K562 (cell line): Measurements from ENCODE around the gene SDS. TPM values are rescaled to one million over a fixed set of nuclear protein-coding genes. Genes with fewer than 3 reads are reported as not detected.

ENCODE experiments used
- ATAC-seq: fragments of 200-7000 bp; cut with Tn5 transposase; 3 replicates; pipeline ENCODE4 v1.9.1; 2020; ENCODE audit warnings: moderate library complexity
- BruUV-seq: library from RNA; stranded (reverse); fragments of 400-500 nt; replicated peaks from 2 replicates; lab custom pipeline; 2021; lab: Mats Ljungman, UMichigan
- CTCF ChIA-PET: fragments of 300-600 bp; formaldehyde crosslinking; extraction: SDS; loops from one replicate; lab custom pipeline; 2021; ENCODE audit warnings: low intra/inter-chr PET ratio; lab: Yijun Ruan, JAX
- POLR2A ChIA-PET: fragments of 300-600, 350-650 bp; sonication (Branson Sonifier 250); formaldehyde crosslinking; extraction: SDS; loops from one replicate; lab custom pipeline; 2021; ENCODE audit warnings: antibody characterized with exemption, inconsistent platforms; lab: Yijun Ruan, JAX
- DNase-seq, 4 experiments: peaks; one replicate each; pipeline versions ENCODE4 v3.0.0 to v3.0.0-alpha.2; 2011 to 2018; ENCODE audit warnings: low spot score in 3 of 4, mixed read lengths in 3 of 4; ENCODE audit errors: extremely low read depth in 1 of 4
- FAIRE-seq: peaks from 2 replicates; lab custom pipeline; 2011; peaks lifted over from hg19 to GRCh38; lab: Jason Lieb, UNC
- H2AFZ ChIP-seq: 2 replicates; pipeline ENCODE4 v1.6.0; 2011; ENCODE audit warnings: low read depth, low read length, control low read depth, inconsistent platforms
- H3K27ac ChIP-seq: fragments of 200-600 bp; 3 replicates; pipeline ENCODE4 v1.8.0; 2011; ENCODE audit warnings: low read depth, mild to moderate bottlenecking, control low read depth, inconsistent platforms, low read length, moderate library complexity, mixed read lengths; ENCODE audit errors: extremely low read depth
- H3K27me3 ChIP-seq, 2 experiments: fragments of 300-600 bp in 1 of 2; 2 replicates in 1 of 2; 3 replicates in 1 of 2; pipeline versions ENCODE4 v1.6.0 to v1.8.0; 2011; ENCODE audit warnings: inconsistent platforms in 2 of 2, low read length in 2 of 2, mild to moderate bottlenecking in 1 of 2, mixed read lengths in 1 of 2, moderate library complexity in 1 of 2; ENCODE audit not compliant: control insufficient read depth in 2 of 2, insufficient read depth in 2 of 2
- H3K36me3 ChIP-seq: fragments of 300-600 bp; 3 replicates; pipeline ENCODE4 v1.8.0; 2011; ENCODE audit warnings: mild to moderate bottlenecking, low read length, inconsistent platforms; ENCODE audit not compliant: control insufficient read depth, insufficient read depth
- H3K4me1 ChIP-seq, 2 experiments: fragments of 200-600 bp in 1 of 2; replicated peaks in 1 of 2; 2 replicates in 1 of 2; 3 replicates in 1 of 2; pipeline versions ENCODE4 v1.5.1 to v1.8.0; 2011; ENCODE audit warnings: inconsistent platforms in 2 of 2, low read length in 2 of 2, mild to moderate bottlenecking in 1 of 2, mixed read lengths in 1 of 2, moderate library complexity in 1 of 2; ENCODE audit not compliant: control insufficient read depth in 2 of 2, insufficient read depth in 2 of 2
- H3K4me2 ChIP-seq: 2 replicates; pipeline ENCODE4 v1.6.1; 2011; ENCODE audit warnings: low read length, control low read depth, inconsistent platforms, mixed read lengths; ENCODE audit not compliant: insufficient read depth
- H3K4me3 ChIP-seq: fragments of 200-600 bp; sonication (generic), shearing (Covaris generic); 2 replicates; pipeline ENCODE4 v1.5.1; 2016; ENCODE audit warnings: control low read depth, inconsistent platforms
- H3K79me2 ChIP-seq: fragments of 200-600 bp; 3 replicates; pipeline ENCODE4 v1.8.0; 2011; ENCODE audit warnings: low read length, inconsistent platforms; ENCODE audit not compliant: control insufficient read depth, insufficient read depth
- H3K9ac ChIP-seq, 2 experiments: 2 replicates each; pipeline versions ENCODE4 v1.6.0 to v1.6.1; 2011; ENCODE audit warnings: low read depth in 2 of 2, low read length in 2 of 2, control low read depth in 1 of 2, inconsistent platforms in 1 of 2, mild to moderate bottlenecking in 1 of 2, mixed read lengths in 1 of 2; ENCODE audit not compliant: insufficient read depth in 1 of 2
- H3K9me1 ChIP-seq: one replicate; pipeline ENCODE4 v1.6.0; 2011; ENCODE audit warnings: inconsistent platforms, mild to moderate bottlenecking, low read length, moderate library complexity; ENCODE audit not compliant: control insufficient read depth, insufficient read depth
- H3K9me3 ChIP-seq: replicated peaks from 2 replicates; pipeline ENCODE4 v1.5.1; 2011; ENCODE audit warnings: low read depth, low read length, inconsistent platforms; ENCODE audit not compliant: control insufficient read depth, insufficient read depth
- H4K20me1 ChIP-seq: replicated peaks from 2 replicates; pipeline ENCODE4 v1.6.1; 2011; ENCODE audit warnings: low read length, inconsistent platforms, mixed read lengths; ENCODE audit not compliant: control insufficient read depth, insufficient read depth
- HNRNPLL ChIP-seq: fragments of 200-400 bp; formaldehyde crosslinking; IDR thresholded peaks from 2 replicates; pipeline ENCODE4 v1.6.1; 2017; ENCODE audit warnings: low read length, low read depth, mild to moderate bottlenecking; ENCODE audit not compliant: poor library complexity, severe bottlenecking
- NR3C1 ChIP-seq: sonication (generic); formaldehyde crosslinking; IDR thresholded peaks from 2 replicates; pipeline ENCODE4 v1.8.1; 2022; ENCODE audit warnings: missing genetic modification reagents
- RBM14 ChIP-seq: fragments of 200-400 bp; formaldehyde crosslinking; IDR thresholded peaks from 2 replicates; pipeline ENCODE4 v1.6.1; 2018; ENCODE audit warnings: low read depth, mild to moderate bottlenecking, low read length, moderate library complexity, borderline replicate concordance; ENCODE audit not compliant: insufficient read depth
- STAT5B ChIP-seq: fragments of 250-450 bp; sonication (Bioruptor Pico); IDR thresholded peaks from 2 replicates; pipeline ENCODE4 v1.8.0; 2021; ENCODE audit warnings: mild to moderate bottlenecking, inconsistent platforms
- ZBTB7A ChIP-seq: IDR thresholded peaks from 2 replicates; pipeline ENCODE4 v1.6.1; 2011; ENCODE audit warnings: low read depth, mild to moderate bottlenecking, low read length, moderate library complexity, borderline replicate concordance; ENCODE audit not compliant: control insufficient read depth
- ZMIZ1 ChIP-seq, 2 experiments: fragments of 150-350 bp in 1 of 2; IDR thresholded peaks; 2 replicates each; pipeline ENCODE4 v1.6.1; 2012 to 2016; ENCODE audit warnings: low read depth in 2 of 2, low read length in 2 of 2, mild to moderate bottlenecking in 1 of 2, moderate library complexity in 1 of 2
- ZNF239 ChIP-seq: fragments of 250-450 bp; sonication (Bioruptor Pico); IDR thresholded peaks from 2 replicates; pipeline ENCODE4 v1.4.0; 2020; ENCODE audit warnings: mild to moderate bottlenecking
- ZNF324 ChIP-seq: fragments of 250-450 bp; sonication (Bioruptor Pico); IDR thresholded peaks from 2 replicates; pipeline ENCODE4 v1.4.0; 2020; ENCODE audit warnings: mild to moderate bottlenecking
- WGBS: fragments of 100-300 bp; shearing (Covaris generic); methylation state at CpG from one replicate; pipeline ENCODE4 v1.1.6; 2016; ENCODE audit warnings: low coverage, mixed read lengths; ENCODE audit not compliant: insufficient coverage; ENCODE audit errors: missing lambda C conversion rate; 5-methylcytosine and 5-hydroxymethylcytosine counted together
- in situ Hi-C: fragments of 300-500 bp; cut with MboI; formaldehyde crosslinking; loops from 4 replicates; pipeline ENCODE4 v1.15.0; 2018; ENCODE audit warnings: inconsistent platforms, mixed read lengths
- intact Hi-C: fragments of 100-400 bp; cut with micrococcal nuclease; formaldehyde crosslinking; loops from 2 replicates; pipeline ENCODE4 v1.14.2; 2022
- polyA plus RNA-seq, 8 experiments: library from polyadenylated mRNA; depleted of rRNA in 4 of 8; stranded (reverse) in 5 of 8; unstranded in 3 of 8; fragments of >200 nt; fragmentation: Nextera tagmentation in 2 of 8; fragmentation: Illumina TruSeq in 1 of 8; extraction: Ambion mirVana in 2 of 8; extraction: Trizol in 1 of 8; gene quantifications; 2 replicates each; pipeline versions ENCODE4 v1.2.1 to v1.2.3, GENCODE V29; 2011 to 2014; ENCODE audit warnings: inconsistent platforms in 1 of 8, missing spikeins in 1 of 8
- total RNA-seq, 7 experiments: library from RNA; depleted of rRNA in 6 of 7; stranded (reverse); fragments of >200 nt in 6 of 7; fragmentation: Illumina TruSeq in 2 of 7; extraction: Trizol in 2 of 7; gene quantifications; 2 replicates each; pipeline versions ENCODE4 v1.2.1 to v1.2.3, GENCODE V29; 2011 to 2021; ENCODE audit warnings: low replicate concordance in 1 of 7
- TF ChIP-seq, protein P1 (sequence below): fragments of 450-650 bp; IDR thresholded peaks from 2 replicates; pipeline ENCODE4 v1.6.1; 2014; ENCODE audit warnings: low read depth, mild to moderate bottlenecking, moderate library complexity, borderline replicate concordance

SDS gene
- total and polyA plus RNA-seq, 9 of the 15 experiments (the other 6 are each of a cell fraction or from before 2014, with no cell fraction given), result 0.07 to 1.1 (median 0.12) TPM; not detected in 1

DNA sequence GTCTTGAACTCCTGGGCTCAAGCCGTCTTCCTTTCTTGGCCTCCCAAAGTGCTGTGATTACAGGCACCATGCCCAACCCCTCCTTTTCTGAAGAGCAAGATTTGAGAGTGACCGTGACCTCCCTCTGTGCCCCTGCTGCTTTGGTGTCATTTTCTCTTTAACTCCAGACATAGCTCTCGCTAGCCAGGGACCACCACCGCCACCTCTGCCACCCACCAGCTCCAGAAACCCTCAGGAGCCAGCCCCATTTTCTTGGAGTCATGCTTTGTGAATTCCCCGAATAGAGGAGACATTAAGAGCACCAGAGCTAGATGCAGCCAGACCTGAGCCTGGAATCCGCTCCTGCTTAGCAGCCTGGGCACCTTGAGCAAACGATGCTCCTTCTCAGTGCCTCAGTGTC, 36.6 kb upstream of the SDS start:
- ATAC-seq (no peak), DNase-seq (no peak), FAIRE-seq (no peak)
- ChIA-PET POLR2A (no interaction called here), CTCF (interaction anchor here (1.7 kb wide), 1 partner anchor 472 kb away, joined by 9 read pairs; no protein-coding TSS in a partner anchor)
- Histone ChIP-seq H3K9me3 (no peaks in the 10 kb centered on the region), H3K9me1 (no peaks in the 10 kb centered on the region), H3K9ac (no peak overlapping the region), H4K20me1 (no peaks in the 10 kb centered on the region), H3K4me2 (no peak overlapping the region), H3K36me3 (no peaks in the 10 kb centered on the region), H3K4me1 (peaks cover 5 to 8% of the 10 kb centered on the region in 2 experiments; a peak in 3 of 5 replicates), H3K27ac (no peak overlapping the region), H2AFZ (no peak overlapping the region), H3K4me3 (no peak overlapping the region), H3K79me2 (no peaks in the 10 kb centered on the region), H3K27me3 (peaks cover 6 to 25% of the 10 kb centered on the region in 2 experiments; a peak in 3 of 5 replicates)
- WGBS, result 12% methylated on average over 7 of the region's 7 CpGs
- in situ Hi-C loops, result loop anchor here (5.0 kb wide), 1 partner anchor 472 kb away; no protein-coding TSS in a partner anchor
- intact Hi-C loops, result no loop called here
- no TSS peak for BruUV-seq
- TF ChIP-seq ZBTB7A (no peak), STAT5B (no peak), ZMIZ1 (IDR thresholded peaks at IDR 0.05; ENCODE audit: low read depth in 2 of 2, low read length in 2 of 2) (no peak), RBM14 (no peak), NR3C1 (CRISPR knock-in tag) (no peak), ZNF239 (CRISPR knock-in tag) (no peak), ZNF324 (no peak), HNRNPLL (no peak)
- TF ChIP-seq, protein P1, sequence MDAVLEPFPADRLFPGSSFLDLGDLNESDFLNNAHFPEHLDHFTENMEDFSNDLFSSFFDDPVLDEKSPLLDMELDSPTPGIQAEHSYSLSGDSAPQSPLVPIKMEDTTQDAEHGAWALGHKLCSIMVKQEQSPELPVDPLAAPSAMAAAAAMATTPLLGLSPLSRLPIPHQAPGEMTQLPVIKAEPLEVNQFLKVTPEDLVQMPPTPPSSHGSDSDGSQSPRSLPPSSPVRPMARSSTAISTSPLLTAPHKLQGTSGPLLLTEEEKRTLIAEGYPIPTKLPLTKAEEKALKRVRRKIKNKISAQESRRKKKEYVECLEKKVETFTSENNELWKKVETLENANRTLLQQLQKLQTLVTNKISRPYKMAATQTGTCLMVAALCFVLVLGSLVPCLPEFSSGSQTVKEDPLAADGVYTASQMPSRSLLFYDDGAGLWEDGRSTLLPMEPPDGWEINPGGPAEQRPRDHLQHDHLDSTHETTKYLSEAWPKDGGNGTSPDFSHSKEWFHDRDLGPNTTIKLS, result no peak
